Measurements from ENCODE around the gene LPCAT2. TPM values are rescaled to one million over a fixed set of nuclear protein-coding genes. Genes with fewer than 3 reads are reported as not detected.

LPCAT2 gene
- total and polyA plus RNA-seq, 8 donors: 1.7 to 12.8 (median 4.5) TPM

GRCh38 chr16:55576384-55576783 is 67.5 kb downstream of the LPCAT2 start:
- intact Hi-C loops (cut with DNase I): no loop called here
- Histone ChIP-seq H3K27me3 (no peaks in the 10 kb centered on the region), H3K36me3 (no peaks in the 10 kb centered on the region), H3K4me3 (no peak overlapping the region), H3K9me3 (no peaks in the 10 kb centered on the region), H3K4me1 (no peaks in the 10 kb centered on the region), H3K27ac (no peak overlapping the region)
- TF ChIP-seq CTCF (IDR thresholded peaks at IDR 0.05): no peak
- FAIRE-seq: no peak
- DNase-seq: no peak
- WGBS, 2 donors: 89 to 91% methylated on average over 2 of the region's 2 CpGs
- ATAC-seq: no peak

GRCh38 chr16:55577887-55578286 is 69.0 kb downstream of the LPCAT2 start:
- no peak overlapping the region for H3K27ac ChIP-seq
- peak in 3 of 4 donors; percentile 17 to 60 (median 44) for ATAC-seq
- H3K36me3 ChIP-seq: no peaks in the 10 kb centered on the region
- peak in 1 of 6 donors; percentile 21 for DNase-seq
- H3K4me3 ChIP-seq: no peak overlapping the region
- intact Hi-C loops (cut with DNase I): no loop called here
- no peaks in the 10 kb centered on the region for H3K4me1 ChIP-seq
- no peak for TF ChIP-seq CTCF (IDR thresholded peaks at IDR 0.05)
- no peak for FAIRE-seq
- 55 to 58% methylated on average over 3 of the region's 3 CpGs for WGBS, 2 donors
- no peaks in the 10 kb centered on the region for H3K9me3 ChIP-seq
- no peaks in the 10 kb centered on the region for H3K27me3 ChIP-seq

DNA sequence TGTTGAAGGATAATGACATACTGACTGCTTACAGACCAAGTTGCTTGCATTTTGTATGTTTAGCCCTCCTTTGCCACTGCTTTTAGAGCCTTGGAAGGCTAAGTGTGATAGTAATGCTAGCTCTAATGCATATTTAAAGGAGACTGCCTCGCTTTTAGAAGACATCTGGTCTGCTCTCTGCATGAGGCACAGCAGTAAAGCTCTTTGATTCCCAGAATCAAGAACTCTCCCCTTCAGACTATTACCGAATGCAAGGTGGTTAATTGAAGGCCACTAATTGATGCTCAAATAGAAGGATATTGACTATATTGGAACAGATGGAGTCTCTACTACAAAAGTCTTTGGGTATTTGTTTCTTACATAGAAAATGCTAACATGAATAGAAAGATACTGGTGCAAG is 76.8 kb downstream of the LPCAT2 start:
- WGBS, 2 donors: 83 to 87% methylated on average over 2 of the region's 2 CpGs

DNA sequence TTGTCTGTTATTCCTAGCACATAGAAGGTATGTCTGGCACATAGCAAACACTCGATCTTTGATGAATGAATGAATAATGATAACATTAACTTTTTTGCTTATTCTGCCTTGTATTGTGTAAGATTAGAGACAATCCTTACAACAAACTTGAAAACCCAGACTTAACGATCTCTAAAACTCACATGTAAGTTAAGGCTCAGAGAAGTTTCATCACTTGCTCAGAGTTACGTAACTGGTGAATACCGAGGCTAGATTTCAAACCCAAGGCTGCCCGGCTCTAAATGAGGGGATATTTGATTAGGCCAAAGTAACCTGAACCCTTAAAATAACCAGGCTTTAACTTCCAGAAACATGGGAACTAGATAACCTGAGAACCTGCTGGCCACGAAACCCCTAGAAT is 79.9 kb downstream of the LPCAT2 start:
- Histone ChIP-seq H3K36me3 (no peaks in the 10 kb centered on the region), H3K4me3 (no peak overlapping the region), H3K27me3 (no peaks in the 10 kb centered on the region), H3K9me3 (no peaks in the 10 kb centered on the region), H3K4me1 (no peaks in the 10 kb centered on the region), H3K27ac (no peak overlapping the region)
- FAIRE-seq (no peak), DNase-seq (no peak), ATAC-seq (no peak)
- intact Hi-C loops (cut with DNase I): no loop called here
- TF ChIP-seq CTCF (IDR thresholded peaks at IDR 0.05): no peak
- 69 to 73% methylated on average over 6 of the region's 6 CpGs for WGBS, 2 donors

More for the DNA sequence above, 76.8 kb downstream of the LPCAT2 start:
- ATAC-seq (no peak), DNase-seq (no peak), FAIRE-seq (no peak)
- H3K27me3 ChIP-seq: no peaks in the 10 kb centered on the region
- H3K4me1 ChIP-seq: no peaks in the 10 kb centered on the region
- no peaks in the 10 kb centered on the region for H3K9me3 ChIP-seq
- TF ChIP-seq CTCF (IDR thresholded peaks at IDR 0.05): no peak
- H3K36me3 ChIP-seq: no peaks in the 10 kb centered on the region
- H3K4me3 ChIP-seq: no peak overlapping the region
- no peak overlapping the region for H3K27ac ChIP-seq
- intact Hi-C loops (cut with DNase I): no loop called here

GRCh38 chr16:55592306-55592705 is 83.4 kb downstream of the LPCAT2 start:
- Histone ChIP-seq H3K4me3 (no peak overlapping the region), H3K9me3 (no peaks in the 10 kb centered on the region), H3K36me3 (no peaks in the 10 kb centered on the region), H3K4me1 (no peaks in the 10 kb centered on the region), H3K27me3 (no peaks in the 10 kb centered on the region), H3K27ac (no peak overlapping the region)
- TF ChIP-seq CTCF (IDR thresholded peaks at IDR 0.05): no peak
- no peak for ATAC-seq
- intact Hi-C loops (cut with DNase I): no loop called here
- no peak for FAIRE-seq
- DNase-seq: no peak

Data from pancreas (tissue), 10 donors.